WI38 (cell line): ENCODE data around the gene ATXN10.

Experiments used
- H3K4me3 ChIP-seq: 2 replicates; pipeline ENCODE4 v1.5.1; 2011; ENCODE audit warnings: low read depth, mild to moderate bottlenecking, control low read depth, low read length
- TF ChIP-seq, protein P1 (sequence below): IDR thresholded peaks from 2 replicates; pipeline ENCODE4 v1.5.1; 2012; ENCODE audit warnings: low read depth, mild to moderate bottlenecking, control low read depth, low read length

Gene ATXN10

GRCh38 chr22:45884201-45885062 lies 212.8 kb downstream of the ATXN10 start:
- no peak overlapping the region for H3K4me3 ChIP-seq
- TF ChIP-seq, protein P1, sequence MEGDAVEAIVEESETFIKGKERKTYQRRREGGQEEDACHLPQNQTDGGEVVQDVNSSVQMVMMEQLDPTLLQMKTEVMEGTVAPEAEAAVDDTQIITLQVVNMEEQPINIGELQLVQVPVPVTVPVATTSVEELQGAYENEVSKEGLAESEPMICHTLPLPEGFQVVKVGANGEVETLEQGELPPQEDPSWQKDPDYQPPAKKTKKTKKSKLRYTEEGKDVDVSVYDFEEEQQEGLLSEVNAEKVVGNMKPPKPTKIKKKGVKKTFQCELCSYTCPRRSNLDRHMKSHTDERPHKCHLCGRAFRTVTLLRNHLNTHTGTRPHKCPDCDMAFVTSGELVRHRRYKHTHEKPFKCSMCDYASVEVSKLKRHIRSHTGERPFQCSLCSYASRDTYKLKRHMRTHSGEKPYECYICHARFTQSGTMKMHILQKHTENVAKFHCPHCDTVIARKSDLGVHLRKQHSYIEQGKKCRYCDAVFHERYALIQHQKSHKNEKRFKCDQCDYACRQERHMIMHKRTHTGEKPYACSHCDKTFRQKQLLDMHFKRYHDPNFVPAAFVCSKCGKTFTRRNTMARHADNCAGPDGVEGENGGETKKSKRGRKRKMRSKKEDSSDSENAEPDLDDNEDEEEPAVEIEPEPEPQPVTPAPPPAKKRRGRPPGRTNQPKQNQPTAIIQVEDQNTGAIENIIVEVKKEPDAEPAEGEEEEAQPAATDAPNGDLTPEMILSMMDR = no peak

- H3K4me3 ChIP-seq = no peak overlapping the region
- TF ChIP-seq, protein P1 = no peak
These were observed 213.7 kb downstream of the ATXN10 start for GRCh38 chr22:45885171-45885840.

GRCh38 chr22:45885941-45886395 lies 214.3 kb downstream of the ATXN10 start:
- TF ChIP-seq, protein P1 = no peak
- H3K4me3 ChIP-seq = no peak overlapping the region

GRCh38 chr22:45886540-45886939 lies 214.9 kb downstream of the ATXN10 start:
- no peak overlapping the region for H3K4me3 ChIP-seq
- TF ChIP-seq, protein P1 = no peak

GRCh38 chr22:45887202-45888131 lies 215.8 kb downstream of the ATXN10 start:
- TF ChIP-seq, protein P1 = no peak
- H3K4me3 ChIP-seq = no peak overlapping the region

DNA sequence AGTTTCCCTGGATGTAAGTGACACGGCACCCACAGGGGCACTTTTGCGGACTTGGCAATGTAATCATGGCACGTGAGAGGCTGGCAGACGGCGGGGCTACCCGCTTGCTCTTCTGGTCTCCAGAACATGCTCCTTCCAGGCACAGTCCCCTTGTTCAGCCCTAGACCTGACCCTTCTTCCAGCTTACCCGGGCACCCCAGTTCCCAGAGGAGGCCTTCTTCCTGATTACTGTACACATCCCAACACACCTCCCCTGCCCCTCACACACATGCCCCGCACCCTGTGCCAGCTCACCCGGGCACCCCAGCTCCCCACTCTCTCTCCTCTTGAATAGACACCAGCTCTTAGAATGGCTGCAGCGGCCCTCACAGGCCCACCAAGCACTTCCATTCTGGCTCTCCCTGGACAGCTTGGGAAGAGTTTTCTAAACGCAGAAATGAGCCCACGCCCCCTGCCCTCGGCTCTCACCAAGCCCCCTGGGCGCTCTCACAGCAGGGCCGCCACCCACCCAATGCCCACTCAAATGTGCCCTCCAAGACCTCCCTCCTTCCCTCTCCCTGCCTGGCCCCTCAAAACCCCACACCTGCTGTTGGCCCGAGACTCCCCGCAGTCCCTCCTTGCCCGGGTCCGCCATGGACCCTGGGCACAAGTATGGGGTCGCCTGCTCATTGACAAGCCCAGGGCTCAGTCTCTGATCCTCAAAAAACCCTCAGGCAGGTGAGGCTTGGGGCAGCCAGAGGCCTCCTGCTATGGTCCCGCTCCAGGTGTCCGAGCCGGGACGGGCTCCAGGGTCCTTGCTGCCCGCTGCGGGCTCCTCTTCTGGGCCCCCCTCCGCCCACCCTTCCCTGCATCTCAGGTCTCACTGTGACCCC lies 216.8 kb downstream of the ATXN10 start:
- TF ChIP-seq, protein P1 = no peak
- H3K4me3 ChIP-seq = no peak overlapping the region
